H1 (cell line): Measurements from ENCODE around the gene SS18L1. TPM values are rescaled to one million over a fixed set of nuclear protein-coding genes. Genes with fewer than 3 reads are reported as not detected.

Experiments
- CTCF ChIA-PET: fragments of 300-600 bp; sonication (Branson Sonifier 250); formaldehyde crosslinking; loops from one replicate; lab custom pipeline; 2021; ENCODE audit not compliant: partially characterized antibody; lab: Charles Lee
- POLR2A ChIA-PET: fragments of 300-600 bp; sonication (Branson Sonifier 250); formaldehyde crosslinking; loops from one replicate; lab custom pipeline; 2021; ENCODE audit warnings: inconsistent platforms; ENCODE audit not compliant: partially characterized antibody; lab: Charles Lee
- DNase-seq, 2 experiments: peaks; one replicate each; pipeline versions ENCODE4 v3.0.0 to v3.0.0-alpha.2; 2010 to 2022; ENCODE audit warnings: low spot score in 2 of 2, low read depth in 1 of 2, mixed read lengths in 1 of 2
- FAIRE-seq: peaks from 2 replicates; lab custom pipeline; 2011; peaks lifted over from hg19 to GRCh38; lab: Jason Lieb, UNC
- H2AFZ ChIP-seq: 2 replicates; pipeline ENCODE4 v1.8.1; 2012; ENCODE audit warnings: low read length, inconsistent platforms
- H2AK5ac ChIP-seq: 2 replicates; pipeline ENCODE4 v1.6.1; 2013; ENCODE audit warnings: low read depth, low read length
- H2BK120ac ChIP-seq: replicated peaks from 2 replicates; pipeline ENCODE3; 2013; ENCODE audit warnings: low read depth, low read length, inconsistent platforms
- H2BK12ac ChIP-seq: 2 replicates; pipeline ENCODE4 v1.6.1; 2013; ENCODE audit warnings: low read depth, low read length
- H2BK15ac ChIP-seq: 2 replicates; pipeline ENCODE4 v1.6.1; 2013; ENCODE audit warnings: low read length
- H2BK20ac ChIP-seq: 2 replicates; pipeline ENCODE4 v1.6.1; 2013; ENCODE audit warnings: low read length
- H2BK5ac ChIP-seq: 2 replicates; pipeline ENCODE4 v1.6.1; 2013; ENCODE audit warnings: low read depth, low read length
- H3K14ac ChIP-seq: 2 replicates; pipeline ENCODE4 v1.6.1; 2013; ENCODE audit warnings: inconsistent platforms; ENCODE audit not compliant: insufficient read length
- H3K18ac ChIP-seq: 2 replicates; pipeline ENCODE4 v1.6.1; 2013; ENCODE audit warnings: low read length; ENCODE audit errors: extremely low read depth
- H3K23ac ChIP-seq: 2 replicates; pipeline ENCODE4 v1.6.1; 2013; ENCODE audit warnings: inconsistent platforms; ENCODE audit not compliant: insufficient read length
- H3K23me2 ChIP-seq: 2 replicates; pipeline ENCODE4 v1.6.1; 2013; ENCODE audit warnings: low read depth, low read length
- H3K27ac ChIP-seq: 2 replicates; pipeline ENCODE4 v1.6.1; 2011; ENCODE audit warnings: low read depth, low read length, inconsistent platforms
- H3K27me3 ChIP-seq, 4 experiments: replicated peaks in 1 of 4; 1 replicate in 1 of 4; 2 replicates in 3 of 4; pipeline versions ENCODE4 v1.6.1 to v1.8.1; 2011 to 2013; ENCODE audit warnings: low read length in 3 of 4, mild to moderate bottlenecking in 3 of 4, inconsistent platforms in 2 of 4, mixed read lengths in 2 of 4, moderate library complexity in 1 of 4; ENCODE audit not compliant: control insufficient read depth in 3 of 4, insufficient read depth in 3 of 4; ENCODE audit errors: extremely low read depth in 1 of 4
- H3K36me3 ChIP-seq, 4 experiments: 2 replicates each; pipeline versions ENCODE4 v1.6.1 to v1.8.1; 2011 to 2013; ENCODE audit warnings: mild to moderate bottlenecking in 4 of 4, low read length in 3 of 4, moderate library complexity in 2 of 4, control low read depth in 1 of 4, inconsistent platforms in 1 of 4; ENCODE audit not compliant: insufficient read depth in 4 of 4, control insufficient read depth in 2 of 4
- H3K4ac ChIP-seq: replicated peaks from 2 replicates; pipeline ENCODE3; 2013; ENCODE audit warnings: low read length, low read depth, mixed read lengths, inconsistent platforms; ENCODE audit not compliant: insufficient read length
- H3K4me1 ChIP-seq, 4 experiments: replicated peaks in 1 of 4; 1 replicate in 1 of 4; 2 replicates in 3 of 4; pipeline versions ENCODE4 v1.6.1 to v1.8.1; 2011 to 2013; ENCODE audit warnings: low read length in 3 of 4, inconsistent platforms in 2 of 4, mixed read lengths in 1 of 4; ENCODE audit not compliant: insufficient read depth in 4 of 4, control insufficient read depth in 3 of 4
- H3K4me2 ChIP-seq, 2 experiments: 2 replicates each; pipeline versions ENCODE4 v1.6.1 to v1.8.1; 2011 to 2013; ENCODE audit warnings: low read depth in 2 of 2, low read length in 2 of 2, control low read depth in 1 of 2, inconsistent platforms in 1 of 2, mild to moderate bottlenecking in 1 of 2; ENCODE audit not compliant: insufficient read depth in 1 of 2
- H3K4me3 ChIP-seq, 4 experiments: fragments of 200-600, 300-600 bp in 1 of 4; sonication (generic), shearing (Covaris generic), sonication (Bioruptor Twin) in 1 of 4; 2 replicates each; pipeline versions ENCODE4 v1.5.1 to v1.8.1; 2011 to 2016; ENCODE audit warnings: low read length in 4 of 4, low read depth in 3 of 4, control low read depth in 2 of 4, inconsistent platforms in 2 of 4, mild to moderate bottlenecking in 2 of 4, mixed read lengths in 1 of 4, moderate library complexity in 1 of 4; ENCODE audit not compliant: insufficient read depth in 2 of 4; ENCODE audit errors: extremely low read depth in 1 of 4
- H3K56ac ChIP-seq: replicated peaks from 2 replicates; pipeline ENCODE3; 2013; ENCODE audit warnings: low read depth, mild to moderate bottlenecking, mixed read lengths, low read length, inconsistent platforms; ENCODE audit not compliant: insufficient read length
- H3K79me1 ChIP-seq: 2 replicates; pipeline ENCODE4 v1.6.1; 2013; ENCODE audit warnings: low read depth, low read length, control low read depth
- H3K79me2 ChIP-seq, 2 experiments: 2 replicates each; pipeline versions ENCODE4 v1.6.1 to v1.8.1; 2012 to 2013; ENCODE audit warnings: low read length in 2 of 2, mild to moderate bottlenecking in 2 of 2, inconsistent platforms in 1 of 2; ENCODE audit not compliant: insufficient read depth in 2 of 2, control insufficient read depth in 1 of 2
- H3K9ac ChIP-seq, 4 experiments: replicated peaks in 1 of 4; 1 replicate in 1 of 4; 2 replicates in 3 of 4; pipeline versions ENCODE4 v1.6.1 to v1.8.1; 2011 to 2013; ENCODE audit warnings: low read depth in 3 of 4, low read length in 3 of 4, control low read depth in 2 of 4, mild to moderate bottlenecking in 2 of 4, moderate library complexity in 2 of 4, inconsistent platforms in 1 of 4; ENCODE audit errors: extremely low read depth in 1 of 4
- H3K9me3 ChIP-seq, 2 experiments: 2 replicates each; pipeline versions ENCODE4 v1.6.1 to v1.8.1; 2012 to 2013; ENCODE audit warnings: mild to moderate bottlenecking in 2 of 2, moderate library complexity in 2 of 2, control low read depth in 1 of 2, inconsistent platforms in 1 of 2, low read depth in 1 of 2, low read length in 1 of 2, mixed read lengths in 1 of 2; ENCODE audit not compliant: insufficient read depth in 2 of 2
- H4K20me1 ChIP-seq, 2 experiments: replicated peaks in 1 of 2; 2 replicates each; pipeline versions ENCODE3 to v1.8.1; 2011 to 2013; ENCODE audit warnings: inconsistent platforms in 2 of 2, low read length in 2 of 2, mild to moderate bottlenecking in 1 of 2; ENCODE audit not compliant: insufficient read depth in 2 of 2, control insufficient read depth in 1 of 2
- H4K5ac ChIP-seq: 2 replicates; pipeline ENCODE4 v1.6.1; 2013; ENCODE audit warnings: low read length, low read depth, mixed read lengths, inconsistent platforms; ENCODE audit not compliant: insufficient read length
- H4K8ac ChIP-seq: 2 replicates; pipeline ENCODE4 v1.8.0; 2013; ENCODE audit warnings: mild to moderate bottlenecking, moderate library complexity, low read length, inconsistent platforms; ENCODE audit not compliant: insufficient read depth; ENCODE audit errors: extremely low read depth
- H4K91ac ChIP-seq: replicated peaks from 2 replicates; pipeline ENCODE3; 2013; ENCODE audit warnings: low read length, mixed read lengths, inconsistent platforms; ENCODE audit not compliant: insufficient read length
- CHD1 ChIP-seq: IDR thresholded peaks from 2 replicates; pipeline ENCODE4 v1.6.1; 2012; ENCODE audit warnings: low read depth, low read length, improper control_type of control experiment
- MAFK ChIP-seq: IDR thresholded peaks from 2 replicates; pipeline ENCODE4 v1.6.1; 2012; ENCODE audit warnings: low read depth, mild to moderate bottlenecking, improper control_type of control experiment, low read length
- SIX5 ChIP-seq: IDR thresholded peaks from 2 replicates; pipeline ENCODE4 v1.6.1; 2011; ENCODE audit warnings: mild to moderate bottlenecking, low read depth, low read length
- WGBS, 2 experiments: shearing (Covaris generic) in 1 of 2; methylation state at CpG; one replicate each; pipeline versions ENCODE4 v1.1.6 to v1.1.7; 2013 to 2015; ENCODE audit warnings: low lambda C conversion rate in 2 of 2, mixed read lengths in 2 of 2, inconsistent platforms in 1 of 2, low coverage in 1 of 2, missing lambda C conversion rate in 1 of 2; ENCODE audit not compliant: insufficient replicate concordance in 2 of 2, insufficient coverage in 1 of 2, insufficient read length in 1 of 2; ENCODE audit errors: extremely low coverage in 1 of 2, missing lambda C conversion rate in 1 of 2; 5-methylcytosine and 5-hydroxymethylcytosine counted together
- polyA plus RNA-seq, 7 experiments: library from polyadenylated mRNA; depleted of rRNA in 3 of 7; stranded (reverse) in 5 of 7; unstranded in 2 of 7; fragments of >200 nt in 5 of 7; fragments of 200-250 nt in 2 of 7; gene quantifications; 1 replicate in 5 of 7; 2 replicates in 1 of 7; 4 replicates in 1 of 7; pipeline versions ENCODE4 v1.2.1 to v1.2.3, GENCODE V29; 2011 to 2013; ENCODE audit warnings: missing spikeins in 2 of 7, mixed read lengths in 2 of 7
- total RNA-seq: library from RNA; stranded (reverse); fragmentation: NEBNext Ultra II Directional; extraction: Animal tissue kit (Norgen Biotek cat#: 25700); gene quantifications from 2 replicates; pipeline ENCODE4 v1.2.1, GENCODE V29; 2021
- TF ChIP-seq, protein P1 (sequence below): IDR thresholded peaks from 2 replicates; pipeline ENCODE4 v1.6.1; 2012; ENCODE audit warnings: inconsistent platforms

The SS18L1 gene
- total and polyA plus RNA-seq, 2 of the 8 experiments (the other 6 are each of a cell fraction or from before 2014, with no cell fraction given): 28.4 to 29.7 TPM

DNA sequence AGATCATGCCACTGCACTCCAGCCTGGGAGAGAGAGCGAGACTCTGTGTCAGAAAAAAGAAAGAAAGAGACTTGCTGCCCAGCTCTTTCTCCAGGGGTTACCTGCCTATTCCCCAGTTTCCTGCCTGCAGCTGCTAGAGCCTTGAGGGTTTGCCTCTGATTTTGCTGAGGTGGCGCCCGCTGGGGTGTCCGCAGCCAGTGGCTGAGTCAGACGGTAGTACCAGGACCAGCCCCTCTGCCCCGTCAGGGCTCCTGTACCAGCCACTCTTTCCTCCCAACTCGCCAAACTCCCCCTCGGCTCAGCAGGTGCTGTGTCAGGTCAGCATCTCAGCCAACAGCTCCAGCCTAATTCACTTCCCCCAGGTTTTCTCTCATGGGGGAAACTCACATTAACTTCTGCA, 28.7 kb upstream of the SS18L1 start:
- Histone ChIP-seq H3K27me3 (no peaks in the 10 kb centered on the region; a peak in 1 of 7 replicates), H3K4me2 (peak overlapping the region in 1 of 2 experiments; percentile 46; a peak in 3 of 4 replicates), H2BK12ac (no peak overlapping the region), H4K8ac (peak overlapping the region; percentile 80), H2BK20ac (no peak overlapping the region), H3K4me3 (no peak overlapping the region), H3K23ac (no peak overlapping the region), H3K79me1 (no peaks in the 10 kb centered on the region), H4K5ac (peak overlapping the region; percentile 29), H3K18ac (peak overlapping the region; percentile 78), H3K23me2 (no peaks in the 10 kb centered on the region), H2BK120ac (no peak overlapping the region), H3K14ac (no peak overlapping the region), H3K9ac (no peak overlapping the region), H3K79me2 (no peaks in the 10 kb centered on the region), H2BK5ac (no peak overlapping the region), H3K4ac (no peak overlapping the region), H3K27ac (no peak overlapping the region), H2AFZ (peak overlapping the region; percentile 43), H3K9me3 (peaks cover 0 to 19% of the 10 kb centered on the region in 2 experiments; a peak in 3 of 4 replicates), H3K4me1 (peaks cover 0 to 11% (median 2%) of the 10 kb centered on the region in 4 experiments; a peak in 5 of 7 replicates), H3K36me3 (no peaks in the 10 kb centered on the region), H3K56ac (no peak overlapping the region), H2BK15ac (no peak overlapping the region), H4K91ac (no peak overlapping the region), H2AK5ac (no peak overlapping the region), H4K20me1 (no peaks in the 10 kb centered on the region)
- ChIA-PET CTCF (interaction anchor here (0.7 to 1.3 kb wide), 7 partner anchors 10 to 1120 kb away, joined by 3 to 6 read pairs (median 3); no protein-coding TSS in a partner anchor), POLR2A (interaction anchor here (0.7 to 4.8 kb wide), 4 partner anchors 12 to 49 kb away, joined by 3 to 25 read pairs (median 4); partner anchors contain the start of gene TAF4)
- DNase-seq (peak in 1 of 2 experiments; percentile 58), FAIRE-seq (no peak)
- 59% methylated on average over 8 of the region's 8 CpGs; no CpG with 5 or more reads in 1 of the 2 experiments for WGBS, 2 experiments
- no peak for TF ChIP-seq CHD1
- TF ChIP-seq SIX5: no peak
- peak; percentile 76; the same call in 1 of the 2 replicates for TF ChIP-seq MAFK
- TF ChIP-seq, protein P1, sequence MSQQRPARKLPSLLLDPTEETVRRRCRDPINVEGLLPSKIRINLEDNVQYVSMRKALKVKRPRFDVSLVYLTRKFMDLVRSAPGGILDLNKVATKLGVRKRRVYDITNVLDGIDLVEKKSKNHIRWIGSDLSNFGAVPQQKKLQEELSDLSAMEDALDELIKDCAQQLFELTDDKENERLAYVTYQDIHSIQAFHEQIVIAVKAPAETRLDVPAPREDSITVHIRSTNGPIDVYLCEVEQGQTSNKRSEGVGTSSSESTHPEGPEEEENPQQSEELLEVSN: 0 out of 2 replicates have a peak, but pooled peaks have one; percentile 24
